ENCODE measurements around the gene CYTH1.
A peak's percentile ranks its signal among the peaks of the same experiment; 100 is the strongest.

CYTH1 gene

DNA sequence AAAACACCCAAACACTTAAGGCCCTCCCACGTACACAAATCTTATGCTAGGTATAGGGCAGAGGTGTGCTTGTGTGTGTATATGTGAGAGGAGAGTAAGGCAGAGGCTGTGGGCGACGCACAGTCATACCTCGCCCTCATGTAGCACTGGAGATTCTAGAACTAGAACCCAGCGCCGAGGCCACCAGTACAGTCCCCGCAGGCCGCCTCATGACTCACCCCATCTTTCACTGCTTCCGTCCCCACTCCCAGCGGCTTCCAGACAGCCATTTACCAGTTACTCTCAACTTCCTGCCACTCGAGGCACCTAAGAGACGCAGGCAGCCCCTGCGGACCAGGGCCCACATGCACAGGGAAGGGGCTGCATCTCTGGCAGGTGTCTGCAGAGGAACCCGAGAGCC, 23.2 kb upstream of the CYTH1 start:
- peak; percentile 27 to 31 for DNase-seq (ENCODE audit: low read depth in 2 of 2)

- no peak for DNase-seq (ENCODE audit: low read depth in 2 of 2)
Measured at GRCh38 chr17:78804777-78805176, 22.7 kb upstream of the CYTH1 start.

DNA sequence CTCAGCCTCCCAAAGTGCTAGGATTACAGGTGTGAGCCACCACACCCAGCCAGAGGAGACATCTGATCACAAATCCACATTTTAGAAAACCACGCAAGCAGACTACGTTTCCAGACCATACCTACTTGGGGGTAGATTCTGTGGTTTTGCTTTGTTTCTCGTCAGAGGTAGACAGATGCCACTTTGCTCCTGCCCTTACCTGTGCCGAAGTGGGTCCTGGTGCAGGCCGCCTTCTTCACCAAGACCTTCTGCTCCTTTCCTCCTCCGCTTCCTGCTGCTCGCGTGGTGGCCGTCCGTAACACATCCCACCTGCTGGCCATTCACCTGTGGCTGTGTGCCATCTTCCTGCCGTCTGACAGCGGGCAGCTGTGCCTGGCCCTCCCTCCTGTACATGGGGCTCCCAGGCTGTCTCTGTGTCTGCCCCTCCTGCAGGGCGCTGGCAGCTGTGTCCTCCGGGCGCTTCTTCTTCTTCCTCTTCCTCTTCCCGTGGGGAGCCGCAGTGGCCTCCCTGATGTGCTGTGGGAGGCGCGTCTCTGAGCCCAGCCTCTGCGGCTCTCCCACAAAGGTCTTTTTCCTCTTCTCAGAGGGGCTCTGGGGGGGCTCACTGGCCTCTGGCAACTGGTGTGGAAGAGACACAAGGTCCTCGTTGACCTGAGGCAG, 21.2 kb upstream of the CYTH1 start:
- no peak for DNase-seq (ENCODE audit: low read depth in 2 of 2)

- DNase-seq (ENCODE audit: low read depth in 2 of 2), result no peak
Measured at GRCh38 chr17:78802459-78802858, 20.4 kb upstream of the CYTH1 start.

DNA sequence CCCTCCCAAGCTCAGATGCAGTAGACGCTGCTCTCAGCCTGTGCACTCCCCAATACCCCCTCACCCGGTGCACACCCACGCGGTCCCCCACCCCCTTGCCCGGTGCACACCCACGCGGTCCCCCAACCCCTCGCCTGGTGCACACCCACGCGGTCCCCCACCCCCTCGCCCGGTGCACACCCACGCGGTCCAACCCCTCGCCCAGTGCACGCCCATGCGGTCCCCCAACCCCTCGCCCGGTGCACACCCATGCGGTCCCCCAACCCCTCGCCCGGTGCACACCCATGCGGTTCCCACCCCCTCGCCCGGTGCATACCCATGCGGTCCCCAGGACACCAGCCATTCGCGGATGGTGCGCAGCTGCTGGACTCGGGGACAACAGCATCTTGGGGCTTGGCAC, 19.9 kb upstream of the CYTH1 start:
- DNase-seq (ENCODE audit: low read depth in 2 of 2), result no peak

GRCh38 chr17:78800132-78800931, 18.3 kb upstream of the CYTH1 start:
- no peak for DNase-seq (ENCODE audit: low read depth in 2 of 2)

GRCh38 chr17:78798695-78799559, 16.9 kb upstream of the CYTH1 start:
- no peak for DNase-seq (ENCODE audit: low read depth in 2 of 2)

DNA sequence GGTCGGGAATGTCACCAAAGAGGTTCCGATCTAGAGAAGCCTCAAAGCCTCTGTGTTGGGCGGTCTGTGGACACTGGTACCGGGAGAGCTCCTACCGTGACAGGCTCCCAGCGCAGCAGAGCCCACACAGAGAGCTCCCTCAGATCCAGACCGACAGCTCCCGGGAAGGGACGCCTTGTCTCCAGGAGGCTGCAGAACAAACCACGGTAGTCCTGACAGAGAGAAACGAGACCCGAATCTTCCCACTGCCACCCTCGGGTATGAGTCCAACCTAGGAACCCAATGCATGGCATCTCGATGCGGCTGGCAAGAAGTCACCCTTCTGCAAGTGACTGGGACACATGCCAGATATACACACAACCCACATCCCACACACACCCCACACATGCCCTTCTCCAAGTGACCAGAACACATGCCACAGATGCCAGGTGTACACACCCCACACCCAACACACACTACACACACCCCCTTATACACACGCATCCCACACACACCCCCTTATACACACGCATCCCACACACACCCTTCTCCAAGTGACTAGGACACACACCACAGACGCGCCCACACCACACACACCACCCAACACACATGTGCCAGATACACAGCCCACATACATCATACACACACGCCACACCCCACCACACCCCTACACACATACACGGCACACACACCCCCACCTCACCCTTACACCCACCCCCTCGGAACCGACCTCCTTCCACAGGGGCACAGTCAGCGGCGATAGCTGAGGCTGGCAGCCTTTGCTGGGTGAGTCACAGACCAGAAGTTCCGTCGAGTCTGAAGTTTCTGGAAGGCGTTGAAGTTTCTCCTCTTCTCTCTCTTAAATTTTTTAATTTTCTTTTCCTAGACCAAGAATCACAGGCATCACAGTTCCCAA, 15.9 kb upstream of the CYTH1 start:
- no peak for DNase-seq (ENCODE audit: low read depth in 2 of 2)

GRCh38 chr17:78797213-78797612, 15.1 kb upstream of the CYTH1 start:
- no peak for DNase-seq (ENCODE audit: low read depth in 2 of 2)

DNA sequence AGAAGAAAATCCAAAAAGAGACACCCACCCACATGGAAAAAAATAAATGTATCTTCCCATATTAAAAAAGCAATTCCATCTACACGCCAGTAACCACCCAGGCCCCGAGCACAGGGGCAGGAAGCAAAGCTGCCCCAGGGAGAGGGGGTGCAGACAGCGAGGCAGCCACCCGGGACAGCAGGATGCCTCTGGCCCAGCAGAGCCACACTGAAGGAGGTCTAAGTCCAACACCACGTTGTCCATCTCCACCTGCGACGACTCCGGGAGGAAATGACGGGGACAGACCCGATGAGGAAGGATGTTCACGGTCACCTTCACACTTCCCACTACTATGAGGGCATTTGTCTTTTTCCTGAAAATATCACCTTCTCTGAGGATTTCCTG, 14.4 kb upstream of the CYTH1 start:
- DNase-seq (ENCODE audit: low read depth in 2 of 2), result no peak

- DNase-seq (ENCODE audit: low read depth in 2 of 2), result no peak
Measured at GRCh38 chr17:78795861-78796516, 13.9 kb upstream of the CYTH1 start.

DNA sequence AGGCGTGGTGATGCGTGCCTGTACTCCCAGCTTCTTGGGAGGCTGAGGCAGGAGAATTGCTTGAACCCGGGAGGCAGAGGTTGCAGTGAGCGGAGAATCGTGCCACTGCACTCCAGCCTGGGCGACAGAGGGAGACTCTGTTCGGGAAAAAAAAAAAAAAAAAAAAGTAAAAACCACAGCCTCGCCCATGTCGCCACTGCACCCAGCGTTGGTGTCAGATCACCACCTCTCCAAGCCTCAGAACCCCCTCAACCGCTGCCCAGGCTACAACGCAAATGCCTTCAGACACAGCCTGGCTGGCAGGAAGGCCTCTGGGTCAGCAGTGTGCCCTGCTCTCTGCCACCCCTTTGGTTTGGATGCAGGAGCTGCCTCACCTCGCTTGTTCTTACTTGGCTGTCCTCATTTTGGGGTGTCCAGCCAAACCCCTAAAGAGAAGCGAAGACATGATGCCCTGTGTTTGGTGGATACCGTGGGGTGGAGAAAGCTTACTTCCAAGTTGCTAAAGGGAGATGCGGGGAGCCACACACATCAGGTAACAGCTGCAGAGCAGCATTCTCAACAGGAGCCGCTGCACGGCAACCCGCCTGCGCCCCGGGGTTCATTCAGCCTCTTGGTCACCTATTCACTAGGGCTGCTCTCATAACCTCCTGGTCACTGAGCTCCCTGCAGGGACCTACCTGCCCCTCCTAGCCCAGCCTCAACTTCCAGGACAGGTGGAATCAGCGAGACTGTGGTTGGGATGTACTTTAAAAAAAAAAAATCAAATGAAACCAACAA, 13.0 kb upstream of the CYTH1 start:
- DNase-seq (ENCODE audit: low read depth in 2 of 2), result no peak

- DNase-seq (ENCODE audit: low read depth in 2 of 2), result no peak
Measured at GRCh38 chr17:78794399-78794798, 12.3 kb upstream of the CYTH1 start.

GRCh38 chr17:78793968-78794367, 11.9 kb upstream of the CYTH1 start:
- no peak for DNase-seq (ENCODE audit: low read depth in 2 of 2)

GRCh38 chr17:78793415-78793814, 11.3 kb upstream of the CYTH1 start:
- DNase-seq (ENCODE audit: low read depth in 2 of 2), result no peak

DNA sequence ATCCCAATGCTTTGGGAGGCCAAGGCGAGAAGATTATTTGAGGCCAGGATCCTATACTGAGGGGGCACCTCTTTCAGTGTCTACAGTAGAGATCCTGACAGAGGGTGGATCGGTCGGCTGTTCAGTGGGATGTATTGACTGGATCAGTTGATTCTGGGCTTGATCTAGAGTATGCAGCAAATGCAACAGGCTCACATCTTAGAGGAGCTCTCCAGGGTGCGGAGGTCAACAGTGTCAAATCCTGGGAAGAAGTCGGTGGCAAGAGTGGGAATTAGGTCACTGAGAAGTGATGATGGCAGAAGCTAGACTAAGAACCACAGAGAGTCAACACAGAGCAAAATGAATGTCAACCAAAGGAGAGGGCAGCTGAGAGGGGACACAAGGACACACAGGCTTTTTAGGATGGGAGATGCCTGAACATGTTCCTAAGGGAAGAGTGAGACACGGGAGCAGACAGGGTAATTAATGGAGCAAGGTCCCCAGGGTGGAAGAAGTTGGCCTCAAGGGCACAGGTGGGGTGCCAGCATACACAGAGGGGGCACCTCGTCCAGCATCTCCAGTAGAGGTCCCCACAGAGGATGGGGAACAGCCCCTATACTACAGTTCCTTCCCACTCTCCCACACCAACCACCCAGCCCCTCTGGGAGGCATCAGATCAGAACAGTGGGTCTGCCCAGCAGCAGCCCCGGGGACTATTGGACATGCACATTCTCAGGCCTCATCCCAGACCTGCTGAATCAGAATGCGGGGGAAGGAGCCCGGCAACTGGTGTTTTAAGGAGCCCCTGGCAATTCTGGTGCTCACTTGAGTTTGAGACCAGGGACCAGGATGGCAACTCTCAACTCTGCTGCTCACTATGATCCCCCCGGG, 10.0 kb upstream of the CYTH1 start:
- DNase-seq (ENCODE audit: low read depth in 2 of 2), result no peak

- DNase-seq (ENCODE audit: low read depth in 2 of 2), result no peak
Measured at GRCh38 chr17:78790552-78790951, 8.5 kb upstream of the CYTH1 start.

DNA sequence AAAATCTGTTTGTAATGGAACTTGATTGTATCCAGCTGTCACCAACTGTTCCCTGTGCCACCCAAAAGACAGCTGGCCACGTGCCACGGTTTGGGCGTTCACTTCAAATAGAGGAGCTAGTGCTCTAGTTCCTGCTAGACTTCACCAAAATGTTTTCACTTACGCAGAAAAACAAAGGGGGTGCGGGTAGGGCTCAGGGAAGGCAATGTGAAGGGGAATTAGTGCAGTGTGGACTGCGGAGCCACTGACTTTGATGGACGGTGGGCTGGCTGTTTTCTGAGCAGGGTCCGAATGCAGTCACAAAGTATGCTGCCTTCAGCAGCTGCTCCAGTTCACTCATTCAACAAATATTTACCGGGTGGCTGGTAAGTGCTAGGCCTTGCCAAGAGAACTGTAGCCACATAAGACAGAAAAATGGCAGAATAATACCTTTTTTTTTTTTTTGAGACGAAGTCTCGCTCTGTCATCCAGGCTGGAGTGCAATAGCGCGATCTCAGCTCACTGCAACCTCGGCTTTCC, 7.6 kb upstream of the CYTH1 start:
- no peak for DNase-seq (ENCODE audit: low read depth in 2 of 2)

DNA sequence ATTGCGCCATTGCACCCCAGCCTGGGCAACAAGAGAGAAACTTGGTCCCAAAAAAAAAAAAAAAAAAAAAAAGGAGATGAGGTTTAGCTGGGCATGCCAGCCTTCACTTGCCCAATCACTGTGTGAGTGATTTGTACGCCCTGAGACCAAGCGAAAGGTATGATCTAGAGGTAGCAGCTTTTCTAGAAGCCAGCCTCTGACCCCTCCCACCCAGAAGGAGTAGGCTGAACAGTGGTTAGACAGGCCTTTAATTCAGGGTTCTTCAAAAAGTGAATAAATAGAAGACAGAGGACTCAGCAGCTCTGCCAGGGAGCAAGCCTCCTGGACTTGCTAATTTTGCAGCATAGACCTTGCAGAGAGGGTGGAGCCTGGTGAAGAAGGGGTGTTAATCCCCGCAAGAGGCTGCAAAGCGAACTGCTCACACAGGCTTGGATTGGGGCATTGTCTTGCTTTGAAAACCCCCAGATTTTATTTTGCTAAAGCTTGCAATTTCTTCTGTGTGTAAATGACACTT, 7.1 kb upstream of the CYTH1 start:
- DNase-seq (ENCODE audit: low read depth in 2 of 2), result no peak
